NCI-H1694 treated with DMSO at 0.1 percent for 48 hours (cell line): Measurements from ENCODE around the gene PABPC4L.
"Not testable (repeated sequence)": the region's sequence is repeated elsewhere in the genome, so short reads cannot be mapped to it uniquely, and the experiment has no call there.

Experiments used
- DNase-seq: peaks from one replicate; lab custom pipeline; 2025; lab: John Stamatoyannopoulos, UW

The PABPC4L gene

DNA sequence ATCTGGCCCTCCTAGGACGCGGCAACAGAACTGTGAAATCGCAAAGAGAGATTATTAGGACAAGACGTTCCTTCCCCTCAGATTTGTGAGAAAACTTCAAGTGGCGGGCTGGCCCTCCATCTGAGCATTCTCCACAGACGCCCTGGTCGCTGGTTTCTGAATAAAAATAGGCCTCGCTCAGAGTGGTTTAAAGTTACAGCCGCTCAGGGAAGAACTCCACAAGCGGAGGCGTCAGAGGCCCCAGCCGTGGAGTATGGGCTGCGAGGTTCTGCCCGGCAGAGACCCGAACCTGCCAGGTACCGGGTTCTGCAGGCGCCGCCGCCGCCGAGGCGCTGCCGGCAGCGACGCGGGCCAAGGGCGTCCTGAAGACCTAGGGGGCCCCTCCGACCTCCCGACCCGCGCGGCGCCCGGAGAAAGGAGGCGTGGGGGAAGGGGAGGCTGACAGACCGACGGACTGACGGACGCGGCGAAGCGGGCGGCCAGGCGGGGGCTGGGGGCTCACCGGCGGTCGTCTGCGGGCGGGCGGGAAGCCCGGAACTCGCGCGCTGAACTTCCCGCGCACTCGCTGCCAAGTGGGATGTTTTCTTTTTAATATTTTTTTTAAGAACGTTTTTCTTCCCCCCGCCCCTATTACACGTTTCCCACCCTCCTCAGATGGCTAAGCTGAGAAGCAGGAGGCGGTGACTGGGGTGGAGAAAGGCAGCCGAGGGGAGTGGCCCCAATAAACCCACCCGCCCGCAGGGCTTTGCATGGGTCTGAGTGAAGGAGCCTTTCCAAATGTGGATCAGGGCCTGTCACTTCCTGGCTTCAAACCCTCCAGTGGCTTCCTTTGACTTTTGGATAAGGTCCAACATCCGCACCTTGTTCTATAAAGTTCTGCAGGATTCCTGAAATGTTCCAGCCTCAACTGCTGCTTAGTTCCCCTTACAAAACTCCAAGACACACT, at the start of gene PABPC4L:
TSS of gene PABPC4L (minus strand) at position 574 of the 946 bp plus-strand sequence. CDS start 770 bp downstream, outside the sequence.
- no peak for DNase-seq

DNA sequence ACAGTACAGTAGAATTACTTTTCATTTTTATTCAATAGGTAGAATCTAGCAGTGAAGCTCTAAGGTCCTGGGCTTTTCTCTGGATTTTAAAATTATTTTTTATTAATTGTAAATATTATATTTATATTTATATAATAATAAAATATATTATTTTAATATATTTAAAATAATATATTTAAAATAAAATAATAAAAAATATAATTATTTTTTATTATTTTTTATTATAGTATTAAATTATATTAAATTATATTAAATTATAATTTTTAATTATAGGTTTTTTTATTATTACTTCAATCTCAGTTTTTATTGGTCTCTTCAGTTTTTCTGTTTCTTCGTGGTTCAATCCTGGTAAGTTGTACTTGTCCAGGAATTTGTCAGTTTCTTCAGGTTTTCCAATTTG, 49.7 kb upstream of the PABPC4L start:
- no peak for DNase-seq

DNA sequence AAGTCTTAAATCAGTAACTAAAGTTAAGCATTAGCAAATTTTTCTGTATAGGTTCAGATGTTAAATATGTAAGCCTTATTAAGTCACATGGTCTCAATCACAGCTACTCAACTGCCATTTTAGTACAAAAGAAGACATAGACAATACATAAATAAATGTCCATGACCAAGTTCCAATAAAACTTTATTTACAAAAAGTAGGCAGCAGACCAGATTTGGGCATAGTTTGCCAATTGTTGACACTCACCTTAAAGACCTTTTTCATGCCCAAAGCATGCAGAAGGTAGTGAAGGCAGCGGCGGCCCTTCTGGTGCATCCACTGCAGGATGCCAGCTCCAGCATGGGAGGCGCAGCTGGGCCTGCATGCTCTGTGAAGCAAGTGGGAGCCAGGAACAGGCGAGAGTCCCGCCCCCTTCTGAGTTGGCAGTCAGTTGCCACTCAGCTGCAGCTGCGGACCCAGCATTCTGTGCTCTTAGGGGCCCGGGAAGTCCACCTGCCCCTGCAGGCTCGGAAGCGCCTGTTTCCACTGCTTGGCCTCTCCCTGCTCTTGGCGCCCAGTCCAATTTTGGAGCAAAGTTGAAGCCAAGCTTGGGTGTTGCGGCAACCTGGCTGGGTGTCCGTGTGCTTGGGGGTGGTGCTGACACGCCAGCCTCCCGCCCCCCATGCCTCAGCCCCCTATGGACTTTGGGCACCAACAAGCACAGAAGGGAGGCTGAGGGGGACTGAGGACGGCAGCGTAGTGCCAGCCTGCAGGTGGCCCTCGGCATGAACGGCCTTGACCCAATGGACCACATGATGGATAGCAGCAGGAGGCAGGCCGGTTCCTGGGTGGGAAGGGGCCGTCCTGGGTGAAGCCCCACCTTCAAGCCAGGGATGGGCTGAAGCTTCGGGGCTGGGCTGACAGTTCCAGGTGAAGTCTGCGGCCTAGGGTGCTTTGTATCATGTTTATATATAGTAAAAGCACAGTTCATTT, 42.4 kb upstream of the PABPC4L start:
- DNase-seq, result no peak

GRCh38 chr4:134219043-134219442, 17.5 kb upstream of the PABPC4L start:
- DNase-seq, result no peak

- no peak for DNase-seq
These were observed 14.8 kb upstream of the PABPC4L start for GRCh38 chr4:134216411-134216810.

DNA sequence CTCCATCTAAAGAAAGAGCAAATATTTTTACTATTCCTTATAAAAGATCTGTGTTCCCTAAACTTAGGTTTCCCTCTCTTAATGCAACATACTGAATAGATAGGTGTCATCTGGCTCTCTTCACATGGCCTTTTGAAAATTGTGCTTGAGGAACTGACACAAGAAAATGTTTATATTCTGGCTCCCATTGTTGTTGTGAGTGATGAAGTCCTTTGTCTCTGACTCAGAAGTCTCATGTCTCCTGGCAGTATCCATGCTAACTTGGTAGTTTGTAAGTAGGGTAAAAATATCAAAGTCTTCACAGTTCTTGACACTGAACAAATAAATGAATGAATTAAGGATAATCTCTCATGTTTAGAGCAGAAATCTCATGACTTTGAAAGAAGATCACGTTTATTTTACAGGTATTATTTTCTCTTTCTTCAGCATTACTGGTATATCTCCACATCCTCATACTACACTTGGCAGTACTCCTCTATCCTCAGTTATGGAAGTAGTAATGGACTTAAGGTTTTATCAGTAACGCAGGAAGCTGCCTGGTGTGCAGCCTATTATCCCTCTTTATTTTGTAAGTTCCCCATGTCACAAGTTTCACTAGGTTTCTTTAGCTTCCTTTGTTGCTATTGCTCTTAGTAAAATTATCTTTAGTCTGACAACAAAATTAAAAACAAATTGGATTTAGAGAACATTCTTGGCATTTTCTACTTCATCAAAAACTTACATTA, 14.2 kb upstream of the PABPC4L start:
- DNase-seq, result no peak

DNA sequence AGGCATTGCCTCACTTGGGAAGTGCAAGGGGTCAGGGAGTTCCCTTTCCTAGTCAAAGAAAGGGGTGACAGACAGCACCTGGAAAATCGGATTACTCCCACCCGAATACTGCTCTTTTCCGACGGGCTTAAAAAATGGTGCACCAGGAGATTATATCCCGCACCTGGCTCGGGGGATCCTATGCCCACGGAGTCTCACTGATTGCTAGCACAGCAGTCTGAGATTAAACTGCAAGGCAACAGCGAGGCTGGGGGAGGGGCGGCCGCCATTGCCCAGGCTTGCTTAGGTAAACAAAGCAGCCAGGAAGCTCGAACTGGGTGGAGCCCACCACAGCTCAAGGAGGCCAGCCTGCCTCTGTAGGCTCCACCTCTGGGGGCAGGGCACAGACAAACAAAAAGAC, 6.4 kb upstream of the PABPC4L start:
- not testable (repeated sequence) for DNase-seq

- DNase-seq, result no peak
These were observed 772 bp upstream of the PABPC4L start for GRCh38 chr4:134202166-134202956.

GRCh38 chr4:134200811-134201215, 776 bp downstream of the PABPC4L start:
- DNase-seq, result no peak

GRCh38 chr4:134189949-134190348, 11.6 kb downstream of the PABPC4L start:
- DNase-seq, result no peak

- no peak for DNase-seq
These were observed 12.1 kb downstream of the PABPC4L start for GRCh38 chr4:134189480-134189879.

DNA sequence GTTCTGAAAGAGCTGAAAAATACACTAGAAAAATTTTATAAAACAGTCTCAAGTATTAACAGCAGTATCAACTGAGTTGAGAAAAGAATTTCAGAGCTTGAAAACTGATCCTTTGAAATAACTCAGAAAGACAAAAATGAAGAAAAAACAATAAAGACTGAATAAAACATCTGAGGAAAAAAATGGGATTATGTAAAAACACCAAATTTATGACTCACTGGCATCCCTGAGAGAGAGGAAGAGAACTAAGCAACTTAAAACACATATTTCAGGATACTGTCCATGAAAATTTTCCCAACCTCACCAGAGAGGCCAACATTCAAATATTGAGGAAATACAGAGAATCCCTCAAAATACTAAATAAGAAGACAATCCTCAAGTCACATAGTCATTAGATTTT, 22.9 kb downstream of the PABPC4L start:
- DNase-seq, result no peak

DNA sequence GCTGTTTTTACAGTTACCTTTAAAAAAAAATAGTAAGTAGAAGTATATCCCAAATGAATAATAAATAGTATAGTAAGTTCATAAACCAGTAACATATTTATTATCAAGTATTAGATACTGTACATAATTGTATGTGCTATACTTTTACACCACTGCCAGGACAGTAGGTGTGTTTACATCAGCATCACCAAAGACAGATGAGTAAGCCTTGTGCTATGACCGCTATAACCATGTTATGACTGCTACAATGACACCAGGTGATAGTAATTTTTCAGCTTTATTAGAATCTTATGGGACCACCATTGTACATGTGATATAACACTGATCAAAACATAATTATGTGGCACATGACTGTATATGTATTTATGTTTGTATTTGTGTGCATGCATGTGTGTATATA, 27.3 kb downstream of the PABPC4L start:
- DNase-seq, result no peak

DNA sequence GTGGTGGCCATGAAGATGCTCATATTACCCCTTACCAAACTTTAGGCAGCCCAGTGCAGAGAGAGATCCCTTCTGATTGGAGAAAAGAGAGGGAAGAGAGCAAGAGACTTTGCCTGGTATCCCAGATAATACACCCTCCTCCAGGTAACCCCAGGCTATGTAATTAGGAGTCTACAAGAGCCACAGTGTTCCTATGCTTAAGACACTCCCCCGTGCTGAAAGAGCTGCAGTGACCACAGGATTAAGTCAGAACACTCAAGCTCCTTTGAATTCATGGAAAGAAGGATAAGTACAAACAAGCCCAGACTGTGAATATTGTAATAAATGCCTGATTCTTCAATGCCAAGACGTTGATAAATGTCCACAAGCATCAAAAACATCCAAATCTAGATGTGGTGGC, 41.4 kb downstream of the PABPC4L start:
- DNase-seq, result no peak

- DNase-seq, result no peak
These were observed 47.5 kb downstream of the PABPC4L start for GRCh38 chr4:134154097-134154496.

DNA sequence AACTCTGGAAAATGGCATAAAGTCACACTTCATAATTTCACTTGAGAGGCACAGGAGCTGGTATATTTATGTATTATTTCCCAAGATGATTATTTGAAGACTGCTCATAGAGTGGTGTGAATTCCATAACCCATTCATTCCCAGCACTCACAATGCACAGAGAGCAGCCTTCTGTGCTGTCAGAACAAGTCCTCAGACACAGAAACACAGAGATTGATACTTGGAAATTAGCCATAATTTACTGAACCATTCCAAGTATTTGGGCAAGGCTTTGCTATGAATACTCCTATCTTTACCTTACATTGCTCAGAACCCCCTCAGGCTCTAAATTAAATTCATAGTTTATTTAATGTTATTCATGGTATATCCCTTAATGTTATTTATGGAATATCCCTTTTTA, 53.6 kb downstream of the PABPC4L start:
- no peak for DNase-seq
